Germinal center (tissue), 1 donor: ENCODE data around the gene GPR150.

Experiments
- DNase-seq: peaks from one replicate; pipeline ENCODE4 v3.0.0; 2012; ENCODE audit warnings: mixed read lengths, low spot score

The GPR150 gene

DNA sequence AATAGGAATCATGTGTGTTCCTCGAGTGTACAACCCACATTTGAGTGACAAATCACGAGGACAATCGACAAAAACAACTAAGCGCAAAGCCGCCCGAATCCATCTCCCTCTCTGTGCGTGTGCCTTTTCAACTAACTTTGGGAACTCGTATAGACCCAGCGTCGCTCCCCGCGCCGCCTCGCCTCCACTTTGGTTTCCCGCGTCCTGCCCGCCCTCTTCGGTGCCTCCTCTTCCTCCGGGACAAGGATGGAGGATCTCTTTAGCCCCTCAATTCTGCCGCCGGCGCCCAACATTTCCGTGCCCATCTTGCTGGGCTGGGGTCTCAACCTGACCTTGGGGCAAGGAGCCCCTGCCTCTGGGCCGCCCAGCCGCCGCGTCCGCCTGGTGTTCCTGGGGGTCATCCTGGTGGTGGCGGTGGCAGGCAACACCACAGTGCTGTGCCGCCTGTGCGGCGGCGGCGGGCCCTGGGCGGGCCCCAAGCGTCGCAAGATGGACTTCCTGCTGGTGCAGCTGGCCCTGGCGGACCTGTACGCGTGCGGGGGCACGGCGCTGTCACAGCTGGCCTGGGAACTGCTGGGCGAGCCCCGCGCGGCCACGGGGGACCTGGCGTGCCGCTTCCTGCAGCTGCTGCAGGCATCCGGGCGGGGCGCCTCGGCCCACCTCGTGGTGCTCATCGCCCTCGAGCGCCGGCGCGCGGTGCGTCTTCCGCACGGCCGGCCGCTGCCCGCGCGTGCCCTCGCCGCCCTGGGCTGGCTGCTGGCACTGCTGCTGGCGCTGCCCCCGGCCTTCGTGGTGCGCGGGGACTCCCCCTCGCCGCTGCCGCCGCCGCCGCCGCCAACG is at the start of gene GPR150:
GPR150 (plus strand) TSS at position 58 of the 840 bp plus-strand sequence; CDS start at position 247, 189 bp downstream.
- peak; percentile 67 for DNase-seq

DNA sequence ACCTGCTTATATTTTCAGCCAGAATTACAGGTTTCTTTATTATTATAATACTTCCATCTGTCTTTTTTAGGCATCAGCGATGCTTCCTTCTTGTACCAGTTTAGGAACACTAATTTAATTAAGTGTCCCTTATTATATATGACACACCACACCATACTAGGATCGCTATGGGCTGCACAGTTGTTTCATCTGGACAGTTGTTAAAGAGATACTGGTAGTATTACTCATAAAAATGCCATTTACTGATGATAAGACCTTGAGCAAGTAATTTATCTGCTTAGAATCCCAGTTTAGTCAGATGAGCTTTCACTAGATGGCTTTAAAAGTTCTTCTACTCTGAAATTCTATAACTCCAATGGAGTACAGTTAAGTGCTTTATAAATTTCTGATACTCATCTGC is 47.9 kb upstream of the GPR150 start:
- DNase-seq: no peak

DNA sequence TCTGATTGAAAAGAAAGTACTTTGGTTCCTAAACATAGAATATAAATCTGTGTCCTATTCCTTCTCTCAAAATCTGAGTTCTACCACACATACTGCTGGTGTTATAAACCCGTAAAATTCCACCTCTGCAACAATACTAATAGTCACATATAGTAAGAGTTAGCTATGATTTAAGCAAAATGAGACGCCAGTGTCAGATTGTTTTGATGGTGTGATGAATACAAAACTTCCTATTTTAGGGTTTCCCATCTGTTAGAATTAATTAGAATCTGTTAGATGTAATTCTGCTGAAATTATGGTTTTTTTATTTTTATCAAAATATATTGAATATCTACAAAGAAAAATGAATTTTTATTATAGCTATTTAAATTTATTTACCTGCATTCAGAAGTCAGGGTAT is 38.3 kb upstream of the GPR150 start:
- DNase-seq: no peak

DNA sequence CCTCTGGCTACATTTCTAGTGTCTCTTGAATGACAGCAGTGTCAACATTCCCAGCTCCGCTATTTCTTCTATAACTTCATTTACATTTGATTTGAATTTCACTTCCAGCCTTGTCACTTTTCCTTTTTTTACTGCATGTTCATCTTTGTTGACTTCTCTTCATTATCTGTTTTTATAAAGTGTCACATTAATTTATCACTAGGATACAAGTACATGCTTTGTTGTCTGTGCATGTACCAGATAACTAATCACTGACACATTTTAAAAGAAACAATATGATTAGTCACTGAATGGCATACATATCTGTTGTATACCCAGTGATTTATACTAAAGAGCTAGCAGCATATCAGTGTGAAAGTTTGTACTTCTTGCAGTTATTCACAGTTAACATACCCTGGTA is 35.9 kb upstream of the GPR150 start:
- no peak for DNase-seq

DNA sequence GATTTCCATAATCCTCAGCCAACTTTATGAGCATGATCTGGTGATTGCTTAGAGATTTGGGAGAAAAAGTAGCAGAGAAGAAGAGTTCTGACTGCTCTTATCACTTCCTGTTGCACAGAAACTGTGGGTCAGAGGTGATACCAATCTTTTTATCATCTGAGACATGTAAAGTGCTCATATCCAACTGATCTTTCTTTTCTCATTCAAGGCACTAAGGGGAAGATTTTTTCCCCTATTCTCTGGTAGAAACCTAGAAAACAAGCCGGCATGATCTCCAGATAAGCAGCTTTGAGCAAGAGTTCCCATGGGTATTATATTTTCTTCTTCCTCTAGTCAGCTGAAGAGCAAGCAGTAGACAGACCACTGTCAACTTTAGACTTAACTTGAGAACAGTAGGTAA is 29.0 kb upstream of the GPR150 start:
- no peak for DNase-seq

DNA sequence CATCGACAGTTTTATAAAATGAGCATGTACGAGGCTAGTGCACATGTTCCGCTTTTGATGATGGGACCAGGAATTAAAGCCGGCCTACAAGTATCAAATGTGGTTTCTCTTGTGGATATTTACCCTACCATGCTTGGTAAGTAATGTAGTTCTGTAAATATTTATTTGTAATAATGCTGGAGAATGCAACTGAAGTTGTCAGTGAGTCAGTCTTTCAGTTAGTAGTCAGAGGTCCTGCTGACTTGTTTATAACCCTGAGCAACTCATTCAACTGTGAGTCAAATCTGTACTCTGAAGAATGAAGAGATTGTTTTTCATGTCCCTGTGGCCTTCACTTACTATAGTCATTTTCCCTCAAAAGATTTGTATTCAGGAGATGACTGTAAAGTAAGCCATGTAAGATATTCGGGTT is 28.4 kb upstream of the GPR150 start:
- DNase-seq: no peak

DNA sequence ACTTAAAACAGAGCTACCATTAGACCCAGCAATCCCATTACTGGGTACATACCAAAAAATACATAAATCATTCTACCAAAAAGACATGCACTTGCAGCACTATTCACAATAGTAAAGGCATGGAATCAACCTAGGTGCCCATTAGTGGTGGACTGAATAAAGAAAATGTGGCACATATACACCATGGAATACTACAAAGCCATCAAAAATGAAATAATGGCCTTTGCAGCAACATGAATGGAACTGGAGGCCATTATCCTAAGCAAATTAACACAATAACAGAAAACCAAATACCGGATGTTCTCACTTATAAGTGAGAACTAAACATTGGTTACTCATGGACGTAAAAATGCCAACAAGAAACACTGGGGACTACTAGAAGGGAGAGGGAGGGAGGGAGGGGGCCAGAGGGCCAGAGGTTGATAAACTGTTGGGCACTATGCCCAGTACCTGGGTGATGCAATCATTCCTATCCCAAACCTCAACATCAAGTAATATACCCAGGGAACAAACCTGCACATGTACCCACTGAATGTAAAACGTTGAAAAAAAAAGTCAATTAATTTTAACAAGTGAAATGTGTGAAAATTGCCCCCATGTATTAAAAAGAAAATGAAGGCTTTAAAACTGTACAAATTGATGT is 24.5 kb upstream of the GPR150 start:
- no peak for DNase-seq

DNA sequence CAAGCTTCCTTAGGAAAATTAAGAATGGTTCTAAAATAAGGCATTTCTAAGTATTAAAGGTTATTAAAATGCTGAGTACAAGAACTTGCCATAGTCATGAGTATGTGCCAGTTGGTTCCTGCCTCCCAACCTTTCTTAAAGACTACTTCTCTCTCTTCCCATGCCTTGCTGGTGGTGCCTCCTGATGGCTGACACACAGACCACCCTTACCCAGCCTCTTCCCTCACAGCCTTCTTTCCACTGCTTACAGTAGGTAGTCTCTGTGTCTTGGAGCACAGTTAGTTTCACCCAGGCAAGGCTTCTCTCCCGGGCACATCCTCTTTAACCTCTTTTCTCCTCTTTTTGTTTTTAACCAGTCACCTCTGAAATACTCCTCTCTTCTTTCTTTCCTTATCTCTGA is 20.6 kb upstream of the GPR150 start:
- DNase-seq: no peak

DNA sequence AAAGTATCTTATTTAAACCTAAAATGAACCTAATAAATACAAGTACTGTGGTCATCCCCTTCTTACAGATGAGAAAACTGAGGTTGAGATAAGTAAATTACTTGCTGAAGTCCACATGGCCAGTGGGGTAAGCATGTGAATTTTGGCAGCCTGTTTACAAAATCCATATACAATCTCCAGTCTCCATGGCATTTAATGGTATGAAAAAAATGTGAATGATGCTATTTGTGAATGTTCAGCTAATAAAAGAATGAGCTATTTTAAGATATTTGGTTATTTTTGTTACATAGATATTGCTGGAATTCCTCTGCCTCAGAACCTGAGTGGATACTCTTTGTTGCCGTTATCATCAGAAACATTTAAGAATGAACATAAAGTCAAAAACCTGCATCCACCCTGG is 19.3 kb upstream of the GPR150 start:
- no peak for DNase-seq

DNA sequence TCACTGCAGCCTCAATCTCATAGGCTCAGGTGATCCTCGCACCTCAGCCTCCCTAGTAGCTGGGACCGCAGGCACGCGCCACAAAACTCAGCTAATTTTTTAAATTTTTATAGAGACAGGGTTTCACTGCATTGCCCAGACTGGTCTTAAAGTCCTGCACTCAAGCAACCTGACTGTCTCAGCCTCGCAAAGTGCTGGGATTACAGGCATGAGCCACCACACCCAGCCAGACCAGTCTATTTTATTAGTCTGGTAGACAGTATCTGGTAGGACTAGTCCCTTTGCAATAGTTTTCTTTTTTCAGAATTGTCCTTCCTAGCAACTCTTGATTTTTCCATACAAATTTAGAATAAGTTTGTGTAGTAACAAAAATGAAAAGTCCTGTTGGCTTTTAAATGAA is 14.1 kb upstream of the GPR150 start:
- DNase-seq: no peak

DNA sequence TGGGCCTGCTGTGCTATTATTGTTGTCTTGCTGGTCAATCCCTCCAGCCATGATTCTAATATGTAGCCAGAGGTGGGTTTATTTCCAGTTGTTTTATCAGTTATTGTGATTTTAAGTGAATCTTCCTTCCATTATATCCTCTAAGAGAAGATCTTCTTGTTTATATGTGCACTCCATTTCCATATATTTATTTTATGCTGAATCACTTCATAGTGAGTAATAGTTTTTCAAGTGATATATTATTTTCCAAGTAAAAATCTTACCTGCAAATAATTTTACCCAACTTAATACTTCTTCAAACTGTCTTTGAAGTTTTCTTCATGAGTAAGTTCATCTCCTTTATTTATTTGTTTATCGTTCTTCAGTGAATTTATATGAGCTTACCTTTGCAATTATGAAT is 13.5 kb upstream of the GPR150 start:
- no peak for DNase-seq

DNA sequence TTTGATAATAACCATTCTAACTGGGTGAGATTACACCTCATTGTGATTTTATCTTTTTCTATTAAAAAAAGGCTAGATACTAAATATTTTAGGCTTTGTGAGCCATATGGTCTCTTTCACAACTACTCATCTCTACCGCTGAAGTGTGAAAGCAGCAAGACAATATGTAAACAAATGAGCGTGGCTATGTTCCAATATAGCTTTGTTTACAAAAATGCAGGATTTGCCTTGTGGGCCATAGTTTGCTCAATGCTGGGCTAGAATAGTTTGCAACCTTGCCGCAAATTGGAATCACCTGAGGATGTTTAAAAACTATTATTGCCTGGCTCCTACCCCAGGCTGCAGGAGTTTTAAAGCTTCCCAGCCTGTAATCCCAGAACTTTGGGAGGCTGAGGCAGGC is 10.2 kb upstream of the GPR150 start:
- DNase-seq: no peak

DNA sequence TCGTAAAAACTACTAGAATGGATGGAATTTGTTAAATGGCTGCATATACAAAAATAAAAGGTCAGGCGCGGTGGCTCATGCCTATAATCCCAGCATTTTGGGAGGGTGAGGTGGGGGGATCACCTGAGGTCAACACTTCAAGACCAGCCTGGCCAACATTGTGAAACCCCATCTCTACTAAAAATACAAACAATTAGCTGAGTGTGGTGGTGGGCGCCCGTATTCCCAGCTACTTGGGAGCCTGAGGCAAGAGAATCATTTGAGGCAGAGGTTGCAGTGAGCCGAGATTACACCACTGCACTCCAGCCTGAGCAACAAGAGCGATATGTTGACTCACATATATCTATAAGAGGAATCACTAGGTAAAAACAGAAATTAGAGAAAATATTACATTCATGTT is 9.3 kb upstream of the GPR150 start:
- DNase-seq: no peak

DNA sequence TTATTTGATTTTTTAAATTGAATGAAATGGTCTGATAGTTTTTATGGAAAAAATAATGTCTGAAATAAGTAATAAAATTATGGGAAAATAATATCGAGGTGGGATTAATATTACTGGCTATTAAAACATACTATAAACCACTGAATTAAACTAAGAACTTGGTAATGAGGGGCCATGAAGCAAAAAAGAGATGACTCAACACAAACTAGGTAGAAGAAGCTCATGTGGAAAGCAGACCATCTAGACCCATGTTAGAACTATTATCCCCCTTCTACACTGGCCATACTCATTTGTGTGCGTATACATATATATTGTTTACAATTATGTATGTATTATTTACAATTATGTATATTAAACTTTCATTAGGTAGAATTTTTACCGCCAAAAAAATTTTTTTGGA is 8.5 kb upstream of the GPR150 start:
- no peak for DNase-seq

DNA sequence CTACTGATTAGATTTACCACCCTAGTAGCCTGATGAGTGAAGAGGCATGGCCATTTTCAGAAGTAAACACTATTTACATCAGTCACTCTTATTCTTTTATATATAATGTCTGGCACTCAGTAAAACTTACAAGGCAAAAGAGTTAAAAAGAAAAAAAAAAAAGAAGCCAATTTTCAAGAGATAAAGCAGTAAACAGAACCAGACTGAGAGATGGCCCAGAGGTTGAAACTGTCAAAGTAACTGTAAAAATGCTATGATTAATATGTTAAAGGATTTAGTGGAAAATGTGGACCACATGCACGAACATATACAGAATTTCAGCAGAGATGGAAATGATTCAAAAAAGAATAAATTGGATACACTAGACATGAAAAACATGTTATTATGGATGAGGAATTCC is 6.4 kb upstream of the GPR150 start:
- DNase-seq: no peak

DNA sequence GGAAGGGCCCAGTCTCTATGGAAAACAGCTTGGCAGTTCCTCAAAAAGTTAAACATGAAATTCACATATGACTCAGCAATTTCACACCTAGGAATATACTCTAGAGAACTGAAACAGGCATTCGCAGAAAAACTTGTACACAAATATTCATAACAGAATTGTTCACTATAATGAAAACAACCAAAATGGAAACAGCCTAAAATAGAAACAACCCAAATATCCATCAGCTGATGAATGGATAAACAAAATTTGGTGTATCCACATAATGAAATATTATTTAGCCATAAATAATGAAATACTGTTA is 4.8 kb upstream of the GPR150 start:
- no peak for DNase-seq

DNA sequence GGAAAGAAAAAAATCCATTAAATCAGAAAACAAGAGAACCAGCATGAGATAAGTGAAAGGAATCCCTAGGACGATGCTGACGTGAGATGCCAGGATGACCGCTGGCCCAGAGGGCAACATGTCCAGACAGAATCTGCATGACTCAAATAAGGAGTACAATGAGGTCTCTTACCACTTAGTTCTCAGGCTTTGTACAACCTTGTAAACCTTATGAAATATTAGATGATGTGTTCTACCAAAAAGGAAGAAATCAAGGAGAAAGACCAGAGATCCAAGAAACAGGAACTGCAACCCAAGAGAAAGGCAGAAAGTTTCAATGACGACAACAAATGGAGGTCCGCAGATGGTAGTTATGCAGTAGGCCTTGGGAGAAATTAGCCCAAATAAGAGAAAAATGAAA is 2.8 kb upstream of the GPR150 start:
- no peak for DNase-seq

DNA sequence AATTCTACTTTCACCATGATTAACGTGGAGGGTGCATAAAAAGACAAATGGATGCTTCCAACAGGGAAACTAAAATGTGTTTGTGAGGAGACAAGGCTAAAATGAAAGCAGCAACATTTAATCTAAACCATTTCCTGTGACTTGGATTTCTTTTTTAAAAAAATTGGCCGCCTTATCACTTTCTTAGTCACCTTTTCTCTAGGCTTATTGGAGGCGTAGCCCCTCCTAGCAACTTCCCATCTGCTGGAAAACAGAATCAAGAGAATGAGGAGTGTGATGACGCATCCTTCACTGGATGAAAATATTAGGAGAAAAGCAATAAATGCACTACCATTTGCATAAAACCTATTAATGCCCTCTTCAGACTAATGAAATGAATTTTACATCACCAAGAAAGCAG is 791 bp upstream of the GPR150 start:
- no peak for DNase-seq

DNA sequence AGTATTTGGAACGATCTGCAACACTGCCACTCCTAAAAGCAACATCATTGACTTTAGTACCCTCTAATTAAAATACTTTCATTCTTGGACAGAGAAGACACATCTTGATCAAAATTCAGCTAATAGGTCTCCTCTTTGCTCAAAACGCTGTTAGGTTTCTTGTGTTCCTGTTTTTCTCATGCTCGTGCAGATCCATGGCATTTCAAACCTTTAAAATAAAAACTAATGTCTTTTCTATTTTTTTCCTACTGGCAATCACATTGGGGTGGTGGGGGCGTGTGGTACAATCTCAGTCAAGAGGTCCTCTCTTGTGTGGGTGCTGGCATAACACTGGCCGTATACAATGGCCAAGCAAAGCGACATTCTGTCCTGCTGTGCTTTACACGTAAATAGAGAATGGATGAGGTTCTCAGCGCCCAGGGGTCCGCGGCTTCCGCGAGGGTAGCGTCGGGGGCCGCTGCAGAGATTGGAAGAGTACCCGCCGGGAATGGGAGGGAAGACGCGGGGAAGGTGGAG is 315 bp upstream of the GPR150 start:
- DNase-seq: no peak

DNA sequence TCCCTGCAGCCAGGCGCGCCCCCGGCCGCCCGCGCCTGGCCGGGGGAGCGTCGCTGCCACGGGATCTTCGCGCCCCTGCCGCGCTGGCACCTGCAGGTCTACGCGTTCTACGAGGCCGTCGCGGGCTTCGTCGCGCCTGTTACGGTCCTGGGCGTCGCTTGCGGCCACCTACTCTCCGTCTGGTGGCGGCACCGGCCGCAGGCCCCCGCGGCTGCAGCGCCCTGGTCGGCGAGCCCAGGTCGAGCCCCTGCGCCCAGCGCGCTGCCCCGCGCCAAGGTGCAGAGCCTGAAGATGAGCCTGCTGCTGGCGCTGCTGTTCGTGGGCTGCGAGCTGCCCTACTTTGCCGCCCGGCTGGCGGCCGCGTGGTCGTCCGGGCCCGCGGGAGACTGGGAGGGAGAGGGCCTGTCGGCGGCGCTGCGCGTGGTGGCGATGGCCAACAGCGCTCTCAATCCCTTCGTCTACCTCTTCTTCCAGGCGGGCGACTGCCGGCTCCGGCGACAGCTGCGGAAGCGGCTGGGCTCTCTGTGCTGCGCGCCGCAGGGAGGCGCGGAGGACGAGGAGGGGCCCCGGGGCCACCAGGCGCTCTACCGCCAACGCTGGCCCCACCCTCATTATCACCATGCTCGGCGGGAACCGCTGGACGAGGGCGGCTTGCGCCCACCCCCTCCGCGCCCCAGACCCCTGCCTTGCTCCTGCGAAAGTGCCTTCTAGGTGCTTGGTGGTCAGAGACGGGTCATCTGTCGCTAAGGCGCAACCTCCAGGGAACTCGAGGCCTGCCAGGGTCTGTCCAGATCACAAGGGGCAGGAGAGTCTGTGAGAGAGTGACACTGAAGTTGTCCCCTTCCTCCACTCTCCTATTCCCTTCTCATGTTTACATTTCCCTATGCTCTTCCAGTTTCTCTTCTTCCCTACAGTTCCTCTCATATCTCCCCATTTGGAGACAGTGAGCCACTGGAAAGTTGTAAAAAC is 1.3 kb downstream of the GPR150 start:
- peak; percentile 46 for DNase-seq

DNA sequence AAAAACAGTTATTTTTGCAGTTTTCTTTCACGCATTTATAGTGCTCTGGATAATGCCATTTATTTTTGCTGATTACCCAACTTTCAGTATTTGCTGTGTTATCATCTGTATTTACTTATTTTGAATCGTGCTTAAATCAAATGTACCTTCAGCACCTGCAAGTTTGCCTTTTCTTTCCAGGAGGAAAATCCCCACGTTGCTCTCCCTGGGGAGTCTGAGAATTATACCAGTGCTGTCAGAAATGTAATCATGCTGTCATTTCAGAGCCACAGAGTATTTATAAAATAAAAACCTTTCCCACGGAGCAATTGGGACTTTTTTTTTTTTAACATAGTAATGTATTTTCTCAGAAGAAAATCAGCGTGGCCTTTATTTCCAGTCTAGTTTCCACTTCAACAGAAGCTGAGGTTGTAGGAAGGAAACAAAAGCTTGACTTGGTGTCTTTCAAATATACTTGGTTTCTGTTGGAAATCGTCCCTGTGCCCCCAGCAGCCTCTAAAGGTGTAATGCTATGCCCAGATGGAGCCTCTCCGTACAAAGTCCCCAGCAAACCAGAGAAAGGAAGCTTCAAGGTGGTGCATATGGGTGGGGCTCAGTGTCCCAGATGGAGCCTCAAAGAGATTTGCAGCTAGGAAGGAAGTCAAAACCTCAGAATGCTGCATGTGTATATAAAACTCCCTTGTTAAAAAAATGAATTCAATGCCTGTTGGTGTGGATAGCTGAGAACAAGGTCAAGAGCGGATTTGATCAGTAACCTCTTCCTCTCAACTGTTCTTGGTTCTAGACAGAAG is 2.1 kb downstream of the GPR150 start:
- no peak for DNase-seq

DNA sequence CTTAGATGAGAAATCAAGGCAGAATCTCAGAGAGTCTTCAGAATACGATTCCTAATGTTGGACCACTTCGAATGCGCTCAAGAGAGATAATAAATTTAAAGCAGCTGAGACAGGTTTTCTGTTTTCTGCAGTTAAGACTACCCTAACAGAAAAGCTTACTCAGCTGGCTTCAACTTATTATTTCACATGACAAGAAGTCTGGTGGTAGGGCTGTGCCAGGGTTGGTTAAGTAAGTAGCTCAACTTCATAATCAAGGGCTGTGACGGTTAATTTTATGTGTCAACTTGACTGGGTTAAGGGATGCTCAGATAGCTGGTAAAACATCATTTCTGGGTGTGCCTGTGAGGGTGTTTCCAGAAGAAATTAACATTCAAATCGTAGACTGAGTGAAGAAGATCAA is 3.8 kb downstream of the GPR150 start:
- no peak for DNase-seq
